ENCODE results near the gene LHPP. TPM values are rescaled to one million over a fixed set of nuclear protein-coding genes. Genes with fewer than 3 reads are reported as not detected.

LHPP gene
- total RNA-seq, 1 donor from 2014 or later: 16.2 TPM

DNA sequence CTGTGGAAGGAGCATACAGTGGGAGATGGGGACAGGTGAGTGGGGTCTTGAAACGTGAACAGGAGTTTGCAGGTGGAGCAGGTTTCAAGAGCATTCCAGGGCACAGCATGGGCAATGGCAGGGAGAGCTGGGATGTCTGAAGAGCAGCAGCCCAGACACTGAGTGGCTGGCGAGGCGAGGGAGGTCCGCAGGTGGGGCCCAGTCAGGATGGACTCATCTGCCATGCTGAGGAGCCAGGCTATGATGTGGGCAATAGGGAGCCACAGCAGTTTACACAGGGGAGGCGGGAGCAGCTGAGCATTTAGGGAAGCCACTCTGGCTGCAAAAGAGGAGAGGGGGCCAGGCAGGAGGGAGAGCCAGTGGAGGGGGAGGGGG is 143.8 kb downstream of the LHPP start:
- Histone ChIP-seq H3K27me3 (no peaks in the 10 kb centered on the region), H3K4me3 (no peak overlapping the region), H3K36me3 (no peaks in the 10 kb centered on the region), H3K9me3 (no peaks in the 10 kb centered on the region), H3K4me1 (no peaks in the 10 kb centered on the region), H3K27ac (no peak overlapping the region)
- no peak for DNase-seq
- no peak for ATAC-seq
- TF ChIP-seq CTCF (IDR thresholded peaks at IDR 0.05): no peak
- intact Hi-C loops (cut with DNase I): no loop called here

- H3K27ac ChIP-seq: no peak overlapping the region
- no peak for TF ChIP-seq CTCF (IDR thresholded peaks at IDR 0.05)
- intact Hi-C loops (cut with DNase I): no loop called here
- H3K9me3 ChIP-seq: no peaks in the 10 kb centered on the region
- no peaks in the 10 kb centered on the region for H3K36me3 ChIP-seq
- DNase-seq: no peak
- H3K27me3 ChIP-seq: no peaks in the 10 kb centered on the region
- H3K4me3 ChIP-seq: no peak overlapping the region
- no peak for ATAC-seq
- no peaks in the 10 kb centered on the region for H3K4me1 ChIP-seq
Measured at GRCh38 chr10:124605856-124606812, 144.5 kb downstream of the LHPP start.

GRCh38 chr10:124606822-124607221 is 145.2 kb downstream of the LHPP start:
- no peak overlapping the region for H3K27ac ChIP-seq
- no peaks in the 10 kb centered on the region for H3K27me3 ChIP-seq
- no peaks in the 10 kb centered on the region for H3K9me3 ChIP-seq
- no peak for TF ChIP-seq CTCF (IDR thresholded peaks at IDR 0.05)
- ATAC-seq (no peak), DNase-seq (no peak)
- peaks cover 5% of the 10 kb centered on the region for H3K4me1 ChIP-seq
- intact Hi-C loops (cut with DNase I): no loop called here
- no peak overlapping the region for H3K4me3 ChIP-seq
- no peaks in the 10 kb centered on the region for H3K36me3 ChIP-seq

DNA sequence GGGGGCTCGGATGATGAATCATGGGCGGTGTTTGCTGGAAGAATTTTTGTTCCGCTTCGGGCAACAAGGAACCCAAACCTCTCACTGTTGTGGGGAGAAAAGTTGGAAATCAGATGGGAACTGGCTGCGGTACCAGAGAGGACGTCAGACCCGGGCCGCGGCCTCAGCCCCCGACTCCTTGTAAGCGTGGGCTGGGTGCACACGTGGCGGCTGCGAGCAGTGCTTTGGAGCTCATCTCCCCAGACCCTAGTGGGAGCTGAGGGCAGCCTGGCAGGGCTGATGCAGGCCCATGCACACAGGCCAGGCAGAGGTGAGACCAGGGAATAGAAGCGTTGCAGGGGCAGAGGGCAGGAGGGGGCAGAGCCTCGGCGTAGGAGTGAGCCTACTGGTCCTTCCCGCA is 146.1 kb downstream of the LHPP start:
- no peaks in the 10 kb centered on the region for H3K27me3 ChIP-seq
- no peak overlapping the region for H3K4me3 ChIP-seq
- peaks cover 9% of the 10 kb centered on the region for H3K4me1 ChIP-seq
- no peaks in the 10 kb centered on the region for H3K36me3 ChIP-seq
- H3K9me3 ChIP-seq: no peaks in the 10 kb centered on the region
- intact Hi-C loops (cut with DNase I): no loop called here
- ATAC-seq: no peak
- TF ChIP-seq CTCF (IDR thresholded peaks at IDR 0.05): no peak
- no peak for DNase-seq
- no peak overlapping the region for H3K27ac ChIP-seq

DNA sequence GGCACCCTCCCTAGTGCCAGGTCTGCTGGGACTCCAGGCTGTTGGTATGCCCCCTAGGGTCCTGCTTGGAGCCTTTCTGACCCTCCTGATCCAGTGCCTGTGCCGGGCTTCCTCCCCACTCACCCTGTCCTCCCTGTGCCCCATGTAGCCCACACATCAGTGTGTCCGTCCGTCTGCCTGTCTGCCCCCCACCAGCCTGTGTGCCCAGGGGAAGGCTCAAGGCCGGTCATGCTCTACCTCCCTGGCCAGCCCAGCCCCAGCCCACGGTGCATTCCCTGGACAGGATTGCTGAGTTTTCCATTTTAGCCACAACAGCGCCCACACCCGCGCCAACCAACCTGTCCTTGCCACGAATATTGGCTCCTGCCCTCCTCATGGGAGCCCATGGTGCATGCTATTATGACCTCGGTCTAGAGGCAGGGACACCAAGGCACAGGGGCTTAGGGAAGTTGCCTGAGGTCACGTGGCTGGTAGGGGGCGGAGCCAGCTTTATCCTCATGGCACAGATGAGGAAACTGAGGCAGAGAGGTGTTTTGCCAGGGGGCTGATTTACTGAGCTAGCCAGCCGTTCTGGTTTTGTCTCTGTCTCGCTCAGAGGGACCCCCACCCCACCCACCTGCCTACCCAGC is 146.6 kb downstream of the LHPP start:
- Histone ChIP-seq H3K9me3 (no peaks in the 10 kb centered on the region), H3K4me3 (no peak overlapping the region), H3K27ac (no peak overlapping the region), H3K4me1 (peaks cover 9% of the 10 kb centered on the region), H3K36me3 (no peaks in the 10 kb centered on the region), H3K27me3 (no peaks in the 10 kb centered on the region)
- intact Hi-C loops (cut with DNase I): no loop called here
- no peak for TF ChIP-seq CTCF (IDR thresholded peaks at IDR 0.05)
- ATAC-seq (no peak), DNase-seq (no peak)

Measured in upper lobe of right lung (tissue), 1 donor.